Occipital lobe (tissue), 3 donors: ENCODE data around the gene RASSF3. TPM values are rescaled to one million over a fixed set of nuclear protein-coding genes. Genes with fewer than 3 reads are reported as not detected.

Experiments
- DNase-seq: peaks from one replicate; lab custom pipeline; 2025; lab: John Stamatoyannopoulos, UW
- small RNA-seq: library from RNA; depleted of rRNA; stranded (forward); fragments of <200 nt; gene quantifications from one replicate; pipeline ENCODE3, GENCODE V24; 2014
- total RNA-seq: library from RNA; depleted of rRNA; stranded (reverse); fragments of >200 nt; gene quantifications from one replicate; pipeline ENCODE4 v1.2.3, GENCODE V29; 2014

RASSF3 gene
- total RNA-seq, 1 donor from 2014 or later: 6.1 TPM

- no peak for DNase-seq
These were observed 113.3 kb downstream of the RASSF3 start for GRCh38 chr12:64723630-64724029.

GRCh38 chr12:64724201-64724745 lies 114.0 kb downstream of the RASSF3 start:
- no peak for DNase-seq

GRCh38 chr12:64729909-64730587 lies 119.8 kb downstream of the RASSF3 start:
- no peak for DNase-seq

GRCh38 chr12:64730588-64730969 lies 120.3 kb downstream of the RASSF3 start:
- no peak for DNase-seq

GRCh38 chr12:64731683-64732082 lies 121.4 kb downstream of the RASSF3 start:
- DNase-seq: no peak

- DNase-seq: peak; percentile 71
These were observed 123.6 kb downstream of the RASSF3 start for GRCh38 chr12:64733857-64734256.

- no peak for DNase-seq
These were observed 125.1 kb downstream of the RASSF3 start for GRCh38 chr12:64735442-64735841.

GRCh38 chr12:64736771-64737170 lies 126.5 kb downstream of the RASSF3 start:
- no peak for DNase-seq

- DNase-seq: no peak
These were observed 127.2 kb downstream of the RASSF3 start for GRCh38 chr12:64737539-64737938.

- no peak for DNase-seq
These were observed 129.5 kb downstream of the RASSF3 start for GRCh38 chr12:64739778-64740177.

GRCh38 chr12:64740646-64741045 lies 130.4 kb downstream of the RASSF3 start:
- no peak for DNase-seq

- no peak for DNase-seq
These were observed 132.1 kb downstream of the RASSF3 start for GRCh38 chr12:64742416-64742815.

- no peak for DNase-seq
These were observed 132.9 kb downstream of the RASSF3 start for GRCh38 chr12:64743206-64743605.

GRCh38 chr12:64744422-64745258 lies 134.3 kb downstream of the RASSF3 start:
- DNase-seq: no peak

GRCh38 chr12:64745259-64745807 lies 135.0 kb downstream of the RASSF3 start:
- DNase-seq: no peak

- DNase-seq: no peak
These were observed 135.7 kb downstream of the RASSF3 start for GRCh38 chr12:64745980-64746379.

- no peak for DNase-seq
These were observed 136.4 kb downstream of the RASSF3 start for GRCh38 chr12:64746663-64747062.

Small RNAs within 50 kb of the gene (small RNA-seq; reads per million reads assigned to genes)
- gene MIR548C: not detected
- not detected for gene MIR548Z
- not detected for gene RF00137

Other genes with a start within 250 kb of the RASSF3 start
- gene C12orf56, start 219.7 kb upstream of the RASSF3 start, total RNA-seq: not detected
- 72.7 TPM for gene XPOT, start 206.1 kb upstream of the RASSF3 start, total RNA-seq
- 42.6 TPM for gene TBK1, start 158.4 kb upstream of the RASSF3 start, total RNA-seq
- 45.9 TPM for gene GNS, start 148.9 kb downstream of the RASSF3 start, total RNA-seq
- gene TBC1D30, start 214.2 kb downstream of the RASSF3 start, total RNA-seq: 72.2 TPM